Muscle of leg (tissue), 11 donors: ENCODE data around the gene GPR35. TPM values are rescaled to one million over a fixed set of nuclear protein-coding genes. Genes with fewer than 3 reads are reported as not detected.

Experiments used
- DNase-seq: peaks from one replicate; pipeline ENCODE4 v3.0.0; 2013
- H3K27ac ChIP-seq: one replicate; pipeline ENCODE4 v1.5.1; 2013; ENCODE audit warnings: mild to moderate bottlenecking, low read length, control low read depth
- H3K27me3 ChIP-seq: one replicate; pipeline ENCODE4 v1.6.1; 2013; ENCODE audit warnings: low read length; ENCODE audit not compliant: control insufficient read depth, insufficient read depth
- H3K36me3 ChIP-seq: one replicate; pipeline ENCODE4 v1.6.1; 2013; ENCODE audit warnings: low read length; ENCODE audit not compliant: control insufficient read depth, insufficient read depth
- H3K4me1 ChIP-seq: one replicate; pipeline ENCODE4 v1.6.1; 2013; ENCODE audit warnings: low read length; ENCODE audit not compliant: control insufficient read depth, insufficient read depth
- H3K4me3 ChIP-seq: one replicate; pipeline ENCODE4 v1.5.1; 2013; ENCODE audit warnings: low read length, control low read depth
- H3K9me3 ChIP-seq: replicated peaks from 2 replicates; pipeline ENCODE4 v1.6.1; 2013; ENCODE audit warnings: low read depth, low read length; ENCODE audit not compliant: control insufficient read depth
- WGBS: methylation state at CpG from one replicate; pipeline ENCODE4 v1.1.5; 2013; ENCODE audit warnings: missing lambda C conversion rate; ENCODE audit not compliant: insufficient coverage; 5-methylcytosine and 5-hydroxymethylcytosine counted together
- polyA plus RNA-seq, 8 donors: library from polyadenylated mRNA; unstranded; fragments of 120-200 nt; gene quantifications; one replicate each; pipeline versions ENCODE4 v1.2.1 to v1.2.3, GENCODE V29; 2013; ENCODE audit warnings: inconsistent platforms in 1 of 8, low replicate concordance in 1 of 8; ENCODE audit not compliant: insufficient read length in 8 of 8, insufficient read depth in 1 of 8
- total RNA-seq: library from RNA; stranded (reverse); fragments of 120-200 nt; gene quantifications from one replicate; pipeline ENCODE4 v1.2.4, GENCODE V29; 2013

The GPR35 gene
- total and polyA plus RNA-seq, 9 donors: 0.75 to 5.1 (median 1.7) TPM

GRCh38 chr2:240639566-240639965 is 14.3 kb downstream of the GPR35 start:
- Histone ChIP-seq H3K9me3 (no peaks in the 10 kb centered on the region), H3K27me3 (peaks cover 17% of the 10 kb centered on the region), H3K36me3 (no peaks in the 10 kb centered on the region), H3K27ac (no peak overlapping the region), H3K4me3 (no peak overlapping the region), H3K4me1 (peaks cover 16% of the 10 kb centered on the region)
- 84% methylated on average over 16 of the region's 18 CpGs for WGBS
- DNase-seq: no peak

GRCh38 chr2:240640939-240641338 is 15.7 kb downstream of the GPR35 start:
- no peaks in the 10 kb centered on the region for H3K36me3 ChIP-seq
- peaks cover 16% of the 10 kb centered on the region for H3K4me1 ChIP-seq
- H3K27ac ChIP-seq: no peak overlapping the region
- H3K9me3 ChIP-seq: no peaks in the 10 kb centered on the region
- 19% methylated on average over 9 of the region's 16 CpGs for WGBS
- H3K27me3 ChIP-seq: peaks cover 25% of the 10 kb centered on the region
- H3K4me3 ChIP-seq: no peak overlapping the region
- no peak for DNase-seq

GRCh38 chr2:240642061-240642805 is 17.0 kb downstream of the GPR35 start:
- H3K27me3 ChIP-seq: peaks cover 37% of the 10 kb centered on the region
- peaks cover 16% of the 10 kb centered on the region for H3K4me1 ChIP-seq
- no peak overlapping the region for H3K4me3 ChIP-seq
- 81% methylated on average over 21 of the region's 36 CpGs for WGBS
- no peak for DNase-seq
- no peak overlapping the region for H3K27ac ChIP-seq
- H3K36me3 ChIP-seq: no peaks in the 10 kb centered on the region
- H3K9me3 ChIP-seq: no peaks in the 10 kb centered on the region

- WGBS: 83% methylated on average over 11 of the region's 11 CpGs
- DNase-seq: no peak
- Histone ChIP-seq H3K36me3 (no peaks in the 10 kb centered on the region), H3K27me3 (peaks cover 42% of the 10 kb centered on the region), H3K4me1 (peaks cover 13% of the 10 kb centered on the region), H3K4me3 (no peak overlapping the region), H3K27ac (no peak overlapping the region), H3K9me3 (no peaks in the 10 kb centered on the region)
These were observed 17.5 kb downstream of the GPR35 start for GRCh38 chr2:240642806-240643092.

GRCh38 chr2:240643093-240643810 is 18.0 kb downstream of the GPR35 start:
- Histone ChIP-seq H3K4me1 (peaks cover 9% of the 10 kb centered on the region), H3K27me3 (peaks cover 42% of the 10 kb centered on the region), H3K36me3 (no peaks in the 10 kb centered on the region), H3K4me3 (no peak overlapping the region), H3K9me3 (no peaks in the 10 kb centered on the region), H3K27ac (no peak overlapping the region)
- 65% methylated on average over 10 of the region's 13 CpGs for WGBS
- DNase-seq: no peak

- peaks cover 43% of the 10 kb centered on the region for H3K27me3 ChIP-seq
- WGBS: 76% methylated on average over 15 of the region's 15 CpGs
- DNase-seq: no peak
- H3K4me1 ChIP-seq: peaks cover 8% of the 10 kb centered on the region
- H3K4me3 ChIP-seq: no peak overlapping the region
- no peaks in the 10 kb centered on the region for H3K36me3 ChIP-seq
- H3K27ac ChIP-seq: no peak overlapping the region
- H3K9me3 ChIP-seq: no peaks in the 10 kb centered on the region
These were observed 18.5 kb downstream of the GPR35 start for GRCh38 chr2:240643811-240644150.

GRCh38 chr2:240644171-240644651 is 18.9 kb downstream of the GPR35 start:
- peaks cover 8% of the 10 kb centered on the region for H3K4me1 ChIP-seq
- H3K36me3 ChIP-seq: no peaks in the 10 kb centered on the region
- H3K4me3 ChIP-seq: no peak overlapping the region
- H3K9me3 ChIP-seq: no peaks in the 10 kb centered on the region
- H3K27me3 ChIP-seq: peaks cover 46% of the 10 kb centered on the region
- WGBS: 45% methylated on average over 8 of the region's 14 CpGs
- DNase-seq: no peak
- H3K27ac ChIP-seq: no peak overlapping the region

- Histone ChIP-seq H3K4me3 (no peak overlapping the region), H3K27me3 (peaks cover 48% of the 10 kb centered on the region), H3K9me3 (no peaks in the 10 kb centered on the region), H3K36me3 (no peaks in the 10 kb centered on the region), H3K27ac (no peak overlapping the region), H3K4me1 (peaks cover 8% of the 10 kb centered on the region)
- no peak for DNase-seq
- WGBS: 76% methylated on average over 6 of the region's 8 CpGs
These were observed 19.6 kb downstream of the GPR35 start for GRCh38 chr2:240644859-240645301.

- H3K27ac ChIP-seq: no peak overlapping the region
- H3K36me3 ChIP-seq: no peaks in the 10 kb centered on the region
- H3K27me3 ChIP-seq: peaks cover 51% of the 10 kb centered on the region
- 80% methylated on average over 9 of the region's 10 CpGs for WGBS
- H3K4me1 ChIP-seq: peaks cover 8% of the 10 kb centered on the region
- H3K4me3 ChIP-seq: no peak overlapping the region
- no peaks in the 10 kb centered on the region for H3K9me3 ChIP-seq
- no peak for DNase-seq
These were observed 20.1 kb downstream of the GPR35 start for GRCh38 chr2:240645346-240645745.

GRCh38 chr2:240645801-240646175 is 20.5 kb downstream of the GPR35 start:
- Histone ChIP-seq H3K27me3 (peaks cover 54% of the 10 kb centered on the region), H3K4me1 (peaks cover 8% of the 10 kb centered on the region), H3K9me3 (no peaks in the 10 kb centered on the region), H3K36me3 (no peaks in the 10 kb centered on the region), H3K27ac (no peak overlapping the region), H3K4me3 (no peak overlapping the region)
- WGBS: 88% methylated on average over 10 of the region's 10 CpGs
- DNase-seq: no peak
